OCI-LY7 (cell line): ENCODE data around the gene KRTAP10-3. TPM values are rescaled to one million over a fixed set of nuclear protein-coding genes. Genes with fewer than 3 reads are reported as not detected.
"Not testable (repeated sequence)": the region's sequence is repeated elsewhere in the genome, so short reads cannot be mapped to it uniquely, and the experiment has no call there.

ENCODE experiments used
- BruUV-seq: library from RNA; stranded (reverse); fragments of 400-500 nt; replicated peaks from 2 replicates; lab custom pipeline; 2021; lab: Mats Ljungman, UMichigan
- CTCF ChIA-PET: fragments of 300-600 bp; sonication (Branson Sonifier 250); formaldehyde crosslinking; loops from one replicate; lab custom pipeline; 2022; ENCODE audit warnings: antibody characterized with exemption; ENCODE audit not compliant: unreplicated experiment; lab: Charles Lee
- POLR2A ChIA-PET: fragments of 300-600 bp; sonication (Branson Sonifier 250); formaldehyde crosslinking; loops from one replicate; lab custom pipeline; 2022; ENCODE audit warnings: antibody characterized with exemption; lab: Charles Lee
- DNase-seq: peaks from one replicate; pipeline ENCODE4 v3.0.0-alpha.2; 2015; ENCODE audit warnings: low spot score
- H2AFZ ChIP-seq: fragments of 200-600 bp; sonication (generic), shearing (Covaris generic); 2 replicates; pipeline ENCODE4 v1.6.1; 2014; ENCODE audit warnings: mild to moderate bottlenecking, antibody characterized with exemption, low read length, moderate library complexity
- H3K27ac ChIP-seq: fragments of 200-600 bp; sonication (generic); 2 replicates; pipeline ENCODE4 v1.5.1; 2014; ENCODE audit warnings: mixed run types, low read depth, mild to moderate bottlenecking, moderate library complexity, low read length, inconsistent platforms; ENCODE audit not compliant: poor library complexity, severe bottlenecking
- H3K36me3 ChIP-seq: fragments of 200-600 bp; sonication (generic); 2 replicates; pipeline ENCODE4 v1.6.1; 2014; ENCODE audit warnings: mild to moderate bottlenecking, antibody characterized with exemption, low read length, moderate library complexity, mixed read lengths; ENCODE audit not compliant: insufficient read depth
- H3K4me1 ChIP-seq: fragments of 200-600 bp; sonication (generic); 2 replicates; pipeline ENCODE4 v1.5.1; 2014; ENCODE audit warnings: mild to moderate bottlenecking, low read length; ENCODE audit not compliant: insufficient read depth, poor library complexity, severe bottlenecking
- H3K4me2 ChIP-seq: fragments of 200-600 bp; sonication (generic); 2 replicates; pipeline ENCODE4 v1.6.1; 2014; ENCODE audit warnings: mild to moderate bottlenecking, low read length
- H3K4me3 ChIP-seq: fragments of 200-600 bp; sonication (generic); 2 replicates; pipeline ENCODE4 v1.5.1; 2014; ENCODE audit warnings: mild to moderate bottlenecking, low read depth, low read length; ENCODE audit not compliant: poor library complexity, severe bottlenecking
- H3K79me2 ChIP-seq: fragments of 200-600 bp; sonication (generic); 2 replicates; pipeline ENCODE4 v1.6.1; 2016; ENCODE audit warnings: low read depth, mild to moderate bottlenecking, low read length, moderate library complexity, mixed read lengths; ENCODE audit not compliant: insufficient read depth
- H3K9me2 ChIP-seq: fragments of 200-600 bp; sonication (generic); 2 replicates; pipeline ENCODE4 v1.6.1; 2016; ENCODE audit warnings: mild to moderate bottlenecking, low read length, mixed read lengths; ENCODE audit not compliant: insufficient read depth
- H3K9me3 ChIP-seq: fragments of 200-600 bp; sonication (generic); 2 replicates; pipeline ENCODE4 v1.6.1; 2014; ENCODE audit warnings: mild to moderate bottlenecking, mixed run types, low read length, mixed read lengths
- H4K20me1 ChIP-seq: fragments of 200-600 bp; sonication (generic); 2 replicates; pipeline ENCODE4 v1.6.1; 2014; ENCODE audit warnings: mild to moderate bottlenecking, antibody characterized with exemption, low read length, moderate library complexity, mixed read lengths; ENCODE audit not compliant: insufficient read depth
- EZH2phosphoT487 ChIP-seq: fragments of 200-600 bp; sonication (generic); IDR thresholded peaks from 2 replicates; pipeline ENCODE4 v1.6.1; 2018; ENCODE audit warnings: low read depth, borderline replicate concordance, mild to moderate bottlenecking, mixed run types, antibody characterized with exemption, low read length, moderate library complexity, mixed read lengths
- intact Hi-C: fragments of 100-400 bp; cut with micrococcal nuclease; formaldehyde crosslinking; loops from one replicate; pipeline ENCODE4 v1.10.0; 2022; ENCODE audit not compliant: unreplicated experiment
- total RNA-seq, 2 experiments: library from RNA; depleted of rRNA in 1 of 2; stranded (reverse); fragments of >200 nt in 1 of 2; shearing (Covaris generic) in 1 of 2; gene quantifications; 2 replicates each; pipeline ENCODE4 v1.2.3, GENCODE V29; 2014 to 2022
- TF ChIP-seq, protein P1 (sequence below): fragments of 200-600 bp; sonication (generic); conservative IDR thresholded peaks from 2 replicates; pipeline ENCODE4 v1.5.1; 2014; ENCODE audit warnings: mild to moderate bottlenecking, antibody characterized with exemption, low read length, moderate library complexity, mixed read lengths

The KRTAP10-3 gene
- total RNA-seq, 2 experiments from 2014 or later = not detected

DNA sequence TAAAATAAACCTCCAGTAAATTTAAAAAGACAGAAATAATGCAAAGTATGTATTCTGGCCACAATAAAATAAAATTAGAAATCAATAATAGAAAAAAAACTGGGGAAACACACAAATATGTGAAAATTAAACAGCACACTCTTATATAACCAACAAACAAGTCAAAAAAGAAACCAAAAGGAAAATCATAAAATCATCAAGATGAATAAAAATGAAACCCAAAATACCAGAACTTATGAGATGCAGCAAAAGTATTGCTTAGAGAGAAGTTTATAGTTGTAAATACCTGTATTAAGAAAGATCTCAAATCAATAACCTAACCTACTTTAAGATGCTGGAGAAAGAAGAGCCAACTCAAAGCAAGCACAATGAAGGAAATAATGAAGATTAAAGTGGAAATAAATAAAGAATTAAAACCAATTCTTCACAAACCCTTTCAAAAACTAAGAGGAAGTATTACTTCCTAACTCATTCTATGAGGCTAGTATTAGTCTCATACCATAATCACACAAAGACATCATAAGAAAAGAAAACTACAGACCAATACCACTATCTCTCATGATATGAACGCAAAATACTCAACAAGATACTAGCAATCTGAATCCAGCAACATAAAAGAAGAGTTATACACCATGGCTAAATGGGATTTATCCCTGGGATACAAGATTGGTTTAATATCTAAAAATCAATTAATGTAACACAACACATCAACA, 6.4 kb upstream of the KRTAP10-3 start:
- DNase-seq = no peak
- CTCF ChIA-PET = no interaction called here
- H4K20me1 ChIP-seq = no peaks in the 10 kb centered on the region
- POLR2A ChIA-PET = no interaction called here
- no peaks in the 10 kb centered on the region for H3K9me3 ChIP-seq
- no peaks in the 10 kb centered on the region for H3K36me3 ChIP-seq
- H3K27ac ChIP-seq = no peak overlapping the region
- no peaks in the 10 kb centered on the region for H3K79me2 ChIP-seq
- TF ChIP-seq EZH2phosphoT487 = no peak
- TF ChIP-seq, protein P1, sequence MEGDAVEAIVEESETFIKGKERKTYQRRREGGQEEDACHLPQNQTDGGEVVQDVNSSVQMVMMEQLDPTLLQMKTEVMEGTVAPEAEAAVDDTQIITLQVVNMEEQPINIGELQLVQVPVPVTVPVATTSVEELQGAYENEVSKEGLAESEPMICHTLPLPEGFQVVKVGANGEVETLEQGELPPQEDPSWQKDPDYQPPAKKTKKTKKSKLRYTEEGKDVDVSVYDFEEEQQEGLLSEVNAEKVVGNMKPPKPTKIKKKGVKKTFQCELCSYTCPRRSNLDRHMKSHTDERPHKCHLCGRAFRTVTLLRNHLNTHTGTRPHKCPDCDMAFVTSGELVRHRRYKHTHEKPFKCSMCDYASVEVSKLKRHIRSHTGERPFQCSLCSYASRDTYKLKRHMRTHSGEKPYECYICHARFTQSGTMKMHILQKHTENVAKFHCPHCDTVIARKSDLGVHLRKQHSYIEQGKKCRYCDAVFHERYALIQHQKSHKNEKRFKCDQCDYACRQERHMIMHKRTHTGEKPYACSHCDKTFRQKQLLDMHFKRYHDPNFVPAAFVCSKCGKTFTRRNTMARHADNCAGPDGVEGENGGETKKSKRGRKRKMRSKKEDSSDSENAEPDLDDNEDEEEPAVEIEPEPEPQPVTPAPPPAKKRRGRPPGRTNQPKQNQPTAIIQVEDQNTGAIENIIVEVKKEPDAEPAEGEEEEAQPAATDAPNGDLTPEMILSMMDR = no peak
- intact Hi-C loops = no loop called here
- no peaks in the 10 kb centered on the region for H3K9me2 ChIP-seq
- no TSS peak for BruUV-seq
- no peak overlapping the region for H3K4me3 ChIP-seq
- H3K4me1 ChIP-seq = no peaks in the 10 kb centered on the region
- no peak overlapping the region for H2AFZ ChIP-seq
- no peak overlapping the region for H3K4me2 ChIP-seq

DNA sequence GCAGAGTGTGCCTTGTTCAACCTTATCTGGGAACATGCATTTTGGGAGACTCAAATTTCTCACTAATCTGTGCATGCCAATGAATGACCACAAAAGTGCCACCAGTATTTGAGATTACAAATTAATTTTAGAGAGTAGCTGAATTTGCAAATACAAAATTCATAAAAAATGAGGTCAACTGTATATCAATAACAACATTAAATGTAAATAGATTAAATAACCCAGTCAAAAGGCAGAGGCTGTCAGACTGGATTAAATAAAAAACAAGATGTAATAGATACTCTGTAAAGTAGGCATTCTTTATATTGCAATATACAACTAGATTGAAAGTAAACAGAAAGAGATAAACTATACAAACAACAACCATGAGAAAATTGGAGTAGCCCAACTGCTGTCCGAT, 5.5 kb upstream of the KRTAP10-3 start:
- H3K9me3 ChIP-seq = no peaks in the 10 kb centered on the region

DNA sequence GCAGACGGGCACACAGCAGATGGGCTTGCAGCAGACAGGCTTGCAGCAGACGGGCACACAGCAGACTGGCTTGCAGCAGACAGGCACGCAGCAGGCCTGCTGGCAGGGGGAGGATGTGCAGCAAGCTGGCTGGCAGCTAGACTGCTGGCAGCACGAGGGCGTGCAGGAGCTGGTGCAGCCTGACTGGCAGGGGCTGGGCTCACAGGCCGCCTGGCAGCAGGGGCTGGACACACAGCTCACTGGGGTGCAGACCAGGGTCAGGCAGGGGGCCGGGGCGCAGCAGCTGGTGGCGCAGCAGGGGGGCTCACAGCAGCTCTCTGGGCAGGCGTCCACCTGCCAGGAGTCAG, 293 bp downstream of the KRTAP10-3 start:
- H4K20me1 ChIP-seq, H3K4me2 ChIP-seq, H2AFZ ChIP-seq, POLR2A ChIA-PET, H3K36me3 ChIP-seq, DNase-seq, H3K9me3 ChIP-seq, H3K4me1 ChIP-seq, H3K27ac ChIP-seq, H3K4me3 ChIP-seq, BruUV-seq, CTCF ChIA-PET, intact Hi-C loops, H3K9me2 ChIP-seq, H3K79me2 ChIP-seq: not testable (repeated sequence)

More for the DNA sequence above, 5.5 kb upstream of the KRTAP10-3 start:
- Histone ChIP-seq H3K4me3 (no peak overlapping the region), H3K9me2 (no peaks in the 10 kb centered on the region), H3K4me2 (no peak overlapping the region), H3K79me2 (no peaks in the 10 kb centered on the region), H3K36me3 (no peaks in the 10 kb centered on the region), H4K20me1 (no peaks in the 10 kb centered on the region), H3K4me1 (no peaks in the 10 kb centered on the region), H3K27ac (no peak overlapping the region), H2AFZ (no peak overlapping the region)
- BruUV-seq = no TSS peak
- intact Hi-C loops = no loop called here
- POLR2A ChIA-PET = no interaction called here
- CTCF ChIA-PET = no interaction called here
- no peak for DNase-seq
- TF ChIP-seq EZH2phosphoT487 = no peak
- TF ChIP-seq, protein P1 = no peak
